Endothelial cell of umbilical vein (primary cell): ENCODE data around the gene NKD2. TPM values are rescaled to one million over a fixed set of nuclear protein-coding genes. Genes with fewer than 3 reads are reported as not detected.
"Not testable (repeated sequence)": the region's sequence is repeated elsewhere in the genome, so short reads cannot be mapped to it uniquely, and the experiment has no call there.

Experiments used
- BruUV-seq: library from RNA; stranded (reverse); fragments of 400-500 nt; replicated peaks from 2 replicates; lab custom pipeline; 2021; lab: Mats Ljungman, UMichigan
- CTCF ChIA-PET: fragments of 300-600, 350-600 bp; sonication (Branson Sonifier 250); formaldehyde crosslinking; loops from one replicate; lab custom pipeline; 2021; ENCODE audit warnings: antibody characterized with exemption, inconsistent platforms; lab: Charles Lee
- POLR2A ChIA-PET: fragments of 300-600, 350-600 bp; sonication (Branson Sonifier 250); formaldehyde crosslinking; loops from one replicate; lab custom pipeline; 2021; ENCODE audit warnings: antibody characterized with exemption, inconsistent platforms; lab: Charles Lee
- DNase-seq: peaks from one replicate; pipeline ENCODE4 v3.0.0-alpha.2; 2011; ENCODE audit warnings: low read depth, low spot score
- FAIRE-seq: peaks from 2 replicates; lab custom pipeline; 2011; peaks lifted over from hg19 to GRCh38; lab: Jason Lieb, UNC
- H2AFZ ChIP-seq: 2 replicates; pipeline ENCODE4 v1.6.0; 2012; ENCODE audit warnings: low read depth, low read length, control low read depth, inconsistent platforms
- H3K27ac ChIP-seq: 2 replicates; pipeline ENCODE4 v1.5.1; 2011; ENCODE audit warnings: low read depth, mild to moderate bottlenecking, control low read depth, low read length, moderate library complexity; ENCODE audit not compliant: insufficient read depth
- H3K27me3 ChIP-seq, 2 experiments: 2 replicates each; pipeline versions ENCODE4 v1.6.0 to v1.6.1; 2011; ENCODE audit warnings: low read length in 2 of 2, mixed read lengths in 1 of 2; ENCODE audit not compliant: control insufficient read depth in 2 of 2, insufficient read depth in 2 of 2
- H3K36me3 ChIP-seq, 2 experiments: 2 replicates in 1 of 2; 3 replicates in 1 of 2; pipeline ENCODE4 v1.5.1; 2011; ENCODE audit warnings: low read length in 2 of 2, mild to moderate bottlenecking in 1 of 2, moderate library complexity in 1 of 2; ENCODE audit not compliant: control insufficient read depth in 2 of 2, insufficient read depth in 2 of 2; ENCODE audit errors: extremely low read depth in 1 of 2
- H3K4me1 ChIP-seq: 3 replicates; pipeline ENCODE4 v1.5.1; 2011; ENCODE audit warnings: mild to moderate bottlenecking, low read length; ENCODE audit not compliant: control insufficient read depth, insufficient read depth; ENCODE audit errors: extremely low read depth
- H3K4me2 ChIP-seq: 2 replicates; pipeline ENCODE4 v1.6.1; 2011; ENCODE audit warnings: low read length, control low read depth, mixed read lengths; ENCODE audit not compliant: insufficient read depth
- H3K4me3 ChIP-seq, 3 experiments: fragments of 200-600 bp in 1 of 3; sonication (generic), shearing (Covaris generic) in 1 of 3; replicated peaks in 1 of 3; 2 replicates each; pipeline ENCODE4 v1.5.1; 2011 to 2016; ENCODE audit warnings: control low read depth in 3 of 3, low read length in 3 of 3, mild to moderate bottlenecking in 2 of 3, inconsistent platforms in 1 of 3, low read depth in 1 of 3, moderate library complexity in 1 of 3; ENCODE audit not compliant: insufficient read depth in 1 of 3
- H3K79me2 ChIP-seq: 2 replicates; pipeline ENCODE4 v1.6.0; 2012; ENCODE audit warnings: low read length, inconsistent platforms; ENCODE audit not compliant: control insufficient read depth, insufficient read depth
- H3K9ac ChIP-seq: replicated peaks from 2 replicates; pipeline ENCODE3; 2011; ENCODE audit warnings: low read length, control low read depth; ENCODE audit not compliant: insufficient read depth; ENCODE audit errors: extremely low read depth
- H3K9me1 ChIP-seq: replicated peaks from 3 replicates; pipeline ENCODE4 v1.6.0; 2011; ENCODE audit warnings: mild to moderate bottlenecking, low read length; ENCODE audit not compliant: control insufficient read depth, insufficient read depth; ENCODE audit errors: extremely low read depth
- H3K9me3 ChIP-seq: replicated peaks from 2 replicates; pipeline ENCODE4 v1.5.1; 2012; ENCODE audit warnings: low read length, inconsistent platforms; ENCODE audit not compliant: control insufficient read depth, insufficient read depth
- H4K20me1 ChIP-seq: replicated peaks from 2 replicates; pipeline ENCODE3; 2011; ENCODE audit warnings: mild to moderate bottlenecking, low read length; ENCODE audit not compliant: control insufficient read depth, insufficient read depth; ENCODE audit errors: extremely low read depth
- FOS ChIP-seq: IDR thresholded peaks from 2 replicates; pipeline ENCODE4 v1.6.1; 2011; ENCODE audit warnings: mild to moderate bottlenecking, low read length, moderate library complexity, borderline replicate concordance; ENCODE audit not compliant: insufficient read depth
- GATA2 ChIP-seq: IDR thresholded peaks from 2 replicates; pipeline ENCODE4 v1.7.0; 2011; ENCODE audit warnings: low read depth, mild to moderate bottlenecking, moderate library complexity, mixed read lengths, low read length; ENCODE audit not compliant: insufficient read length, insufficient read depth
- MYC ChIP-seq: IDR thresholded peaks from one replicate; pipeline ENCODE4 v1.6.1; 2011; ENCODE audit warnings: mild to moderate bottlenecking, low read depth, low read length
- POLR2A ChIP-seq: IDR thresholded peaks from 2 replicates; pipeline ENCODE4 v1.6.1; 2012; ENCODE audit warnings: low read depth, mild to moderate bottlenecking, control low read depth, low read length
- POLR2AphosphoS5 ChIP-seq: IDR thresholded peaks from 2 replicates; pipeline ENCODE4 v1.6.1; 2012; ENCODE audit warnings: low read depth, mild to moderate bottlenecking, control low read depth, low read length, moderate library complexity; ENCODE audit not compliant: insufficient read depth
- dilution Hi-C: fragments of 300-500 bp; cut with MboI; formaldehyde crosslinking; loops from one replicate; pipeline ENCODE4 v1.15.0; 2019; ENCODE audit warnings: low sequenced_read_pairs; ENCODE audit not compliant: extremely low pct_ligation_motif_present
- intact Hi-C: fragments of 100-400 bp; cut with micrococcal nuclease; formaldehyde crosslinking; loops from one replicate; pipeline ENCODE4 v1.10.0; 2022
- polyA plus RNA-seq, 4 experiments: library from polyadenylated mRNA; depleted of rRNA in 3 of 4; stranded (reverse) in 3 of 4; unstranded in 1 of 4; fragments of >200 nt; gene quantifications; 2 replicates each; pipeline versions ENCODE4 v1.2.1 to v1.2.3, GENCODE V29; 2011 to 2012; ENCODE audit warnings: missing spikeins in 1 of 4
- total RNA-seq: library from RNA; stranded (reverse); gene quantifications from 2 replicates; pipeline ENCODE4 v1.2.3, GENCODE V29; 2021
- TF ChIP-seq, protein P1 (sequence below), 2 donors: IDR thresholded peaks; 1 replicate in 1 of 2; 2 replicates in 1 of 2; pipeline ENCODE4 v1.5.1; 2011; ENCODE audit warnings: low read length in 2 of 2, mild to moderate bottlenecking in 2 of 2, moderate library complexity in 2 of 2, control low read depth in 1 of 2, inconsistent platforms in 1 of 2, low read depth in 1 of 2; ENCODE audit not compliant: insufficient read depth in 1 of 2; ENCODE audit errors: extremely low read depth in 1 of 2

NKD2 gene
- total and polyA plus RNA-seq, 2 donors (not counting 3 experiments of a cell fraction or from before 2014, with no cell fraction given) = 0.08 TPM; not detected in 1

DNA sequence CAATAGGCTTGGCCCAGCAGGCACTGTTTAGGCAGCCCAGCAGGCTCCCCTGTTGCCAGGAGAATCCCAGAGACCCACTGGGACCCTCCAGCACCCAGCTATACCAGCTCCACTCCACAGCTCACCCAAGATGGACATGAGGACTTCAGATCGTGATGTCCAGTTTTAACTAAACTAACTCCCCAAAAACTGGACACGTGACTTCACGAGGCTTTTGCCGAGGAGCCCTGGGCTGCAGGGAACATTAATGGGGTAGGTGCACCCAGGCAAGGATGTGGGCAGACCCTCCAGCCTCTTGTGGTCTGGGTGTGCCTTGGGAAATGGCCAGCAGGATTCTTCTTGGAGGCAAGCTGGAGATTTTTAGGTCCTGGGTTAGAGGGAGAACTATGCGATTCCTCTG is 8.9 kb upstream of the NKD2 start:
- intact Hi-C loops (no loop called here), dilution Hi-C loops (no loop called here)
- CTCF ChIA-PET = no interaction called here

DNA sequence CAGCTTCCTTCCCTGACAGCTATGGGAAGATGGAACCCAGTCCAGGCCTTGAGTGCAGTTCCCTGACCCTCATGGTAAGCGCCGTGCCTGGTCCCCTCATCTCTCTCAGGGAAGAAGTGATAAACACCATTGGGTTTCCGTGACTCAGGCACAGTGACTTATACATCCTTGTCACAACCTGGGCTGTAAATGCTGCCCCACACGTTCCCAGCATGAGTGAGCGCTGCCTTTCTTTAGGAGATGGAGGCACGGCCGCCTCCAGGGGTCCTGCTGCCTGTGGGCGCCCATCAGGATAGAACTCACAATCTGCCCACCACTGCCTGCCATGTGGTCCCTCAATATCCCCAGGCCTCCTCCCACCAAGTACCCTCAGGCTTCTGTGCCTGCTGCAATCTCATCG is 8.3 kb upstream of the NKD2 start:
- Histone ChIP-seq H3K79me2 (no peaks in the 10 kb centered on the region), H3K4me3 (no peak overlapping the region), H3K9me1 (no peaks in the 10 kb centered on the region), H3K4me2 (no peak overlapping the region), H3K9ac (no peak overlapping the region), H3K9me3 (no peaks in the 10 kb centered on the region), H4K20me1 (no peaks in the 10 kb centered on the region), H3K27me3 (peaks cover 4 to 9% of the 10 kb centered on the region in 2 experiments), H3K36me3 (no peaks in the 10 kb centered on the region), H2AFZ (no peak overlapping the region), H3K27ac (no peak overlapping the region), H3K4me1 (no peaks in the 10 kb centered on the region)
- ChIA-PET POLR2A (no interaction called here), CTCF (no interaction called here)
- BruUV-seq = no TSS peak
- no peak for FAIRE-seq
- dilution Hi-C loops (no loop called here), intact Hi-C loops (no loop called here)
- no peak for TF ChIP-seq GATA2
- DNase-seq = no peak

More for the DNA sequence above, 8.9 kb upstream of the NKD2 start:
- Histone ChIP-seq H3K27ac (no peak overlapping the region), H3K9ac (no peak overlapping the region), H3K4me1 (no peaks in the 10 kb centered on the region), H4K20me1 (no peaks in the 10 kb centered on the region), H3K79me2 (no peaks in the 10 kb centered on the region), H3K36me3 (no peaks in the 10 kb centered on the region), H3K9me3 (no peaks in the 10 kb centered on the region), H3K4me3 (no peak overlapping the region), H2AFZ (no peak overlapping the region), H3K9me1 (no peaks in the 10 kb centered on the region), H3K27me3 (peaks cover 3 to 9% of the 10 kb centered on the region in 2 experiments), H3K4me2 (no peak overlapping the region)
- BruUV-seq = no TSS peak
- DNase-seq (no peak), FAIRE-seq (no peak)
- TF ChIP-seq FOS = no peak
- TF ChIP-seq MYC = no peak
- no peak for TF ChIP-seq POLR2A
- TF ChIP-seq POLR2AphosphoS5 = no peak
- TF ChIP-seq, protein P1, sequence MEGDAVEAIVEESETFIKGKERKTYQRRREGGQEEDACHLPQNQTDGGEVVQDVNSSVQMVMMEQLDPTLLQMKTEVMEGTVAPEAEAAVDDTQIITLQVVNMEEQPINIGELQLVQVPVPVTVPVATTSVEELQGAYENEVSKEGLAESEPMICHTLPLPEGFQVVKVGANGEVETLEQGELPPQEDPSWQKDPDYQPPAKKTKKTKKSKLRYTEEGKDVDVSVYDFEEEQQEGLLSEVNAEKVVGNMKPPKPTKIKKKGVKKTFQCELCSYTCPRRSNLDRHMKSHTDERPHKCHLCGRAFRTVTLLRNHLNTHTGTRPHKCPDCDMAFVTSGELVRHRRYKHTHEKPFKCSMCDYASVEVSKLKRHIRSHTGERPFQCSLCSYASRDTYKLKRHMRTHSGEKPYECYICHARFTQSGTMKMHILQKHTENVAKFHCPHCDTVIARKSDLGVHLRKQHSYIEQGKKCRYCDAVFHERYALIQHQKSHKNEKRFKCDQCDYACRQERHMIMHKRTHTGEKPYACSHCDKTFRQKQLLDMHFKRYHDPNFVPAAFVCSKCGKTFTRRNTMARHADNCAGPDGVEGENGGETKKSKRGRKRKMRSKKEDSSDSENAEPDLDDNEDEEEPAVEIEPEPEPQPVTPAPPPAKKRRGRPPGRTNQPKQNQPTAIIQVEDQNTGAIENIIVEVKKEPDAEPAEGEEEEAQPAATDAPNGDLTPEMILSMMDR (IDR thresholded peaks at IDR 0.05; ENCODE audit: extremely low read depth in 1 of 2, insufficient read depth in 1 of 2, low read depth in 1 of 2, low read length in 2 of 2) = no peak
- POLR2A ChIA-PET = no interaction called here

DNA sequence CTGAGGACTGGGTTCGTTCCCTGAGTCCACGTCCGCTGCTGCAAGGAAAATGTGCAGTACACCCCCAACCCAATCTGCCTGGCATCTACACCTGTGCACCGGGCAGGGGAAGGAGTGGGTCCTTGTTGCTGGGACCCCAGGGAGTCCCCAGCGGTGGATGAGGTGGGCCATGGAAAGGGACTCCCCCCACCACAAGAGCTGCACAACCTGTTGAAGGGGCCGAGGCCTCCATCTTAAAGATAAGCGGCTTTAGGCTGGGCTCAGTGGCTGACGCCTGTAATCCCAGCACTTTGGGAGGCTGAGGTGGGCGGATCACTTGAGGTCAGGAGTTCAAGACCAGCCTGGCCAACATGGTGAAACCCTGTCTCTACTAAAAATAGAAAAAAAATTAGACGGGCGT is 7.8 kb upstream of the NKD2 start:
- FAIRE-seq, DNase-seq, H3K79me2 ChIP-seq, H3K36me3 ChIP-seq, dilution Hi-C loops, H3K9me3 ChIP-seq, intact Hi-C loops, H3K9ac ChIP-seq, H2AFZ ChIP-seq, BruUV-seq, H3K4me1 ChIP-seq, H3K4me3 ChIP-seq, H4K20me1 ChIP-seq, H3K4me2 ChIP-seq, H3K9me1 ChIP-seq, POLR2A ChIA-PET, H3K27ac ChIP-seq: not testable (repeated sequence)
- CTCF ChIA-PET = interaction anchor here (1.5 kb wide), 1 partner anchor 74 kb away, joined by 3 read pairs; no protein-coding TSS in a partner anchor
- H3K27me3 ChIP-seq = peaks cover 4 to 12% of the 10 kb centered on the region in 2 experiments
